ENCODE measurements around the gene LGI4. TPM values are rescaled to one million over a fixed set of nuclear protein-coding genes. Genes with fewer than 3 reads are reported as not detected.

LGI4 gene
- total RNA-seq, 1 experiment from 2014 or later: 3.2 TPM

DNA sequence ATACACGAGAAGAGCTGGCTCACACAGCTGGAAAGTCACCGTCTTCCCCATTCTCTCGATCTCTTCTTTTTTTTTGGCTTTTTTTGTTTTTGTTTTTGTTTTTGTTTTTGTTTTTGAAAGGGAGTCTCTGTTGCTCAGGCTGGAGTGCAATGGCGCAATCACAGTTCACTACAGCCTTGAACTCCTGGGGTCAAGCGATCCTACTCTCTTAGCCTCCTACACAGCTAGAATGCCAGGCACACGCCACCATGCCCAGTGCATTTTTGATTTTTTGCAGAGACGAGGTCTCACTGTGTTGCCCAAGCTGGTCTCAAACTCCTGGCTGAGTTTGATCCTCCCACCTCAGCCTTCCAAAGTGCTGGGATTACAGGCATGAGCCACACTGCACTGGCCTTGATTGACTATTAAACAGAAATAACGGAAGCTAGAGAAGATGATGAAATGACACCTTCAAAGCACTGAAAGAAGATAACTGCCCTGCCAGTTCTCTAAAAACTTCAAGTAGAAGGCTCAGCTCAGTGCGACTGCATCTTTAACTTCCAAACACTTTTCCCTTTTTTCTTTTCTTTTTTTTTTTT, 15.2 kb downstream of the LGI4 start:
- H3K27me3 ChIP-seq (ENCODE audit: insufficient read depth, low read length): no peaks in the 10 kb centered on the region
- H3T11ph ChIP-seq (ENCODE audit: low read length): no peak overlapping the region
- no peak overlapping the region for H3K9ac ChIP-seq (ENCODE audit: extremely low read depth, insufficient read length, low read length)
- no peak overlapping the region for H3K14ac ChIP-seq (ENCODE audit: insufficient read depth, low read length)
- H3K4me1 ChIP-seq (ENCODE audit: insufficient read depth, low read length): no peaks in the 10 kb centered on the region; the same call in 1 of the 2 replicates
- no peak overlapping the region for H3K18ac ChIP-seq (ENCODE audit: insufficient read length, low read depth, low read length)
- no peak for DNase-seq
- H3K4ac ChIP-seq (ENCODE audit: low read depth, low read length): no peak overlapping the region
- Mint-ChIP-seq H3K4me3 (no peak overlapping the region; a peak in 1 of 5 replicates), H3K4me1 (peaks cover 45 to 62% of the 10 kb centered on the region in 2 experiments), H3K27me3 (ENCODE audit: low read depth) (peaks cover 10% of the 10 kb centered on the region), H3K9me3 (no peaks in the 10 kb centered on the region), H3K27ac (no peak overlapping the region; a peak in 1 of 7 replicates), H3K36me3 (ENCODE audit: insufficient read depth in 1 of 3, low read depth in 3 of 3) (no peaks in the 10 kb centered on the region)
- no peak overlapping the region for H4K8ac ChIP-seq (replicated peaks; ENCODE audit: insufficient read length, low read depth, low read length)
- no peak overlapping the region for H2BK20ac ChIP-seq (ENCODE audit: low read depth, low read length, poor library complexity, severe bottlenecking)
- H2BK15ac ChIP-seq (ENCODE audit: low read depth, low read length): no peak overlapping the region
- H2BK5ac ChIP-seq (ENCODE audit: insufficient read length, low read length): no peak overlapping the region
- no peak overlapping the region for H2AFZ ChIP-seq (ENCODE audit: low read length)
- no peak overlapping the region for H3K56ac ChIP-seq (ENCODE audit: insufficient read length, low read depth, low read length)
- H3K23me2 ChIP-seq (ENCODE audit: insufficient read length, low read depth, low read length, poor library complexity, severe bottlenecking): no peaks in the 10 kb centered on the region
- no peak overlapping the region for H4K91ac ChIP-seq (ENCODE audit: insufficient read length, low read depth, low read length)
- no CpG with 5 or more reads among the region's 9 CpGs for WGBS (ENCODE audit: extremely low coverage, insufficient read length, low lambda C conversion rate)
- H3K23ac ChIP-seq (ENCODE audit: insufficient read length, low read depth, low read length): no peak overlapping the region
- no peak overlapping the region for H3K27ac ChIP-seq (ENCODE audit: insufficient read length, low read depth, low read length)
- TF ChIP-seq, protein P1, sequence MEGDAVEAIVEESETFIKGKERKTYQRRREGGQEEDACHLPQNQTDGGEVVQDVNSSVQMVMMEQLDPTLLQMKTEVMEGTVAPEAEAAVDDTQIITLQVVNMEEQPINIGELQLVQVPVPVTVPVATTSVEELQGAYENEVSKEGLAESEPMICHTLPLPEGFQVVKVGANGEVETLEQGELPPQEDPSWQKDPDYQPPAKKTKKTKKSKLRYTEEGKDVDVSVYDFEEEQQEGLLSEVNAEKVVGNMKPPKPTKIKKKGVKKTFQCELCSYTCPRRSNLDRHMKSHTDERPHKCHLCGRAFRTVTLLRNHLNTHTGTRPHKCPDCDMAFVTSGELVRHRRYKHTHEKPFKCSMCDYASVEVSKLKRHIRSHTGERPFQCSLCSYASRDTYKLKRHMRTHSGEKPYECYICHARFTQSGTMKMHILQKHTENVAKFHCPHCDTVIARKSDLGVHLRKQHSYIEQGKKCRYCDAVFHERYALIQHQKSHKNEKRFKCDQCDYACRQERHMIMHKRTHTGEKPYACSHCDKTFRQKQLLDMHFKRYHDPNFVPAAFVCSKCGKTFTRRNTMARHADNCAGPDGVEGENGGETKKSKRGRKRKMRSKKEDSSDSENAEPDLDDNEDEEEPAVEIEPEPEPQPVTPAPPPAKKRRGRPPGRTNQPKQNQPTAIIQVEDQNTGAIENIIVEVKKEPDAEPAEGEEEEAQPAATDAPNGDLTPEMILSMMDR (conservative IDR thresholded peaks at IDR 0.05): no peak
- no peak overlapping the region for H2BK120ac ChIP-seq (ENCODE audit: low read depth, low read length, poor library complexity, severe bottlenecking)
- H3K79me1 ChIP-seq (ENCODE audit: insufficient read depth, low read depth, low read length, poor library complexity, severe bottlenecking): no peaks in the 10 kb centered on the region
- no peaks in the 10 kb centered on the region for H3K9me3 ChIP-seq (ENCODE audit: control insufficient read depth, low read depth, low read length)
- no peak overlapping the region for H2BK12ac ChIP-seq (ENCODE audit: insufficient read length, low read depth, low read length)
- H4K20me1 ChIP-seq (ENCODE audit: control insufficient read depth, insufficient read depth, insufficient read length): no peaks in the 10 kb centered on the region
- no peaks in the 10 kb centered on the region for H3K79me2 ChIP-seq (ENCODE audit: insufficient read depth, low read length)
- no peak overlapping the region for H4K5ac ChIP-seq (ENCODE audit: insufficient read length, low read depth, low read length)
- no peak overlapping the region for H3K4me2 ChIP-seq (ENCODE audit: insufficient read depth, insufficient read length, low read length)
- no peak overlapping the region for H2AK5ac ChIP-seq (ENCODE audit: insufficient read length, low read length)
